Osteoblast (primary cell): ENCODE data around the gene SMAD5. TPM values are rescaled to one million over a fixed set of nuclear protein-coding genes. Genes with fewer than 3 reads are reported as not detected.

ENCODE experiments used
- DNase-seq: peaks from one replicate; pipeline ENCODE4 v3.0.0; 2011; ENCODE audit warnings: low spot score, mixed read lengths; ENCODE audit not compliant: insufficient read length; ENCODE audit errors: missing footprints
- H2AFZ ChIP-seq: 2 replicates; pipeline ENCODE4 v1.6.0; 2011; ENCODE audit warnings: mild to moderate bottlenecking, low read length
- H3K27ac ChIP-seq: 2 replicates; pipeline ENCODE4 v1.5.1; 2011; ENCODE audit warnings: mild to moderate bottlenecking, low read depth, low read length, moderate library complexity
- H3K27me3 ChIP-seq: 2 replicates; pipeline ENCODE4 v1.6.0; 2012; ENCODE audit warnings: mild to moderate bottlenecking, control low read depth, inconsistent platforms, low read length, moderate library complexity; ENCODE audit not compliant: insufficient read depth
- H3K36me3 ChIP-seq: 2 replicates; pipeline ENCODE4 v1.5.1; 2011; ENCODE audit warnings: mild to moderate bottlenecking, low read length, control low read depth, moderate library complexity; ENCODE audit not compliant: insufficient read depth
- H3K4me1 ChIP-seq: 2 replicates; pipeline ENCODE4 v1.5.1; 2011; ENCODE audit warnings: mild to moderate bottlenecking, low read length, control low read depth, moderate library complexity; ENCODE audit not compliant: insufficient read depth
- H3K4me2 ChIP-seq: 2 replicates; pipeline ENCODE4 v1.6.0; 2011; ENCODE audit warnings: mild to moderate bottlenecking, low read length; ENCODE audit not compliant: insufficient read depth
- H3K4me3 ChIP-seq: fragments of 200-600 bp; sonication (generic); 3 replicates; pipeline ENCODE4 v1.5.1; 2012; ENCODE audit warnings: mild to moderate bottlenecking, low read length, inconsistent platforms; ENCODE audit not compliant: insufficient read depth
- H3K79me2 ChIP-seq: 2 replicates; pipeline ENCODE4 v1.6.0; 2012; ENCODE audit warnings: mild to moderate bottlenecking, low read length, control low read depth, inconsistent platforms; ENCODE audit not compliant: insufficient read depth
- H3K9me3 ChIP-seq: 2 replicates; pipeline ENCODE4 v1.5.1; 2011; ENCODE audit warnings: low read depth, low read length, control low read depth
- H4K20me1 ChIP-seq: 2 replicates; pipeline ENCODE4 v1.6.0; 2012; ENCODE audit warnings: mild to moderate bottlenecking, low read length, control low read depth; ENCODE audit not compliant: insufficient read depth
- CTCF ChIP-seq: IDR thresholded peaks from 2 replicates; pipeline ENCODE4 v1.5.1; 2011; ENCODE audit warnings: mild to moderate bottlenecking, low read depth, low read length, moderate library complexity; ENCODE audit errors: extremely low read depth
- total RNA-seq: library from RNA; depleted of rRNA; stranded (reverse); fragments of >200 nt; gene quantifications from 2 replicates; pipeline ENCODE4 v1.2.3, GENCODE V29; 2012

SMAD5 gene
- total RNA-seq, 1 donor = 58.6 TPM

- Histone ChIP-seq H3K4me1 (peaks cover 9% of the 10 kb centered on the region), H4K20me1 (no peaks in the 10 kb centered on the region), H3K9me3 (no peaks in the 10 kb centered on the region), H2AFZ (no peak overlapping the region), H3K27me3 (no peaks in the 10 kb centered on the region), H3K4me3 (no peak overlapping the region), H3K79me2 (no peaks in the 10 kb centered on the region), H3K4me2 (peak overlapping the region; percentile 32), H3K36me3 (no peaks in the 10 kb centered on the region), H3K27ac (no peak overlapping the region)
- DNase-seq = peak; percentile 70
- TF ChIP-seq CTCF = no peak
Observed at GRCh38 chr5:136087961-136088871, 44.4 kb upstream of the SMAD5 start.

GRCh38 chr5:136089791-136090190, 42.9 kb upstream of the SMAD5 start:
- DNase-seq = no peak
- Histone ChIP-seq H2AFZ (no peak overlapping the region), H3K27ac (no peak overlapping the region), H3K9me3 (no peaks in the 10 kb centered on the region), H3K27me3 (peaks cover 3% of the 10 kb centered on the region), H4K20me1 (no peaks in the 10 kb centered on the region), H3K36me3 (no peaks in the 10 kb centered on the region), H3K79me2 (no peaks in the 10 kb centered on the region), H3K4me3 (no peak overlapping the region), H3K4me1 (peaks cover 9% of the 10 kb centered on the region), H3K4me2 (no peak overlapping the region)
- no peak for TF ChIP-seq CTCF

GRCh38 chr5:136090319-136090718, 42.3 kb upstream of the SMAD5 start:
- Histone ChIP-seq H3K4me1 (peaks cover 9% of the 10 kb centered on the region), H3K9me3 (no peaks in the 10 kb centered on the region), H3K4me2 (no peak overlapping the region), H3K4me3 (no peak overlapping the region), H4K20me1 (no peaks in the 10 kb centered on the region), H3K36me3 (no peaks in the 10 kb centered on the region), H3K79me2 (no peaks in the 10 kb centered on the region), H2AFZ (no peak overlapping the region), H3K27ac (no peak overlapping the region), H3K27me3 (peaks cover 5% of the 10 kb centered on the region)
- no peak for TF ChIP-seq CTCF
- DNase-seq = no peak

- Histone ChIP-seq H4K20me1 (no peaks in the 10 kb centered on the region), H3K4me3 (no peak overlapping the region), H3K27me3 (peaks cover 16% of the 10 kb centered on the region), H3K36me3 (no peaks in the 10 kb centered on the region), H3K4me2 (no peak overlapping the region), H3K27ac (no peak overlapping the region), H2AFZ (no peak overlapping the region), H3K9me3 (no peaks in the 10 kb centered on the region), H3K4me1 (no peaks in the 10 kb centered on the region), H3K79me2 (no peaks in the 10 kb centered on the region)
- no peak for TF ChIP-seq CTCF
- DNase-seq = no peak
Observed at GRCh38 chr5:136094189-136094912, 38.3 kb upstream of the SMAD5 start.
